Dermis microvascular lymphatic vessel endothelial cell (primary cell): ENCODE measurements around the gene PC. TPM values are rescaled to one million over a fixed set of nuclear protein-coding genes. Genes with fewer than 3 reads are reported as not detected.
"Not testable (repeated sequence)": the region's sequence is repeated elsewhere in the genome, so short reads cannot be mapped to it uniquely, and the experiment has no call there.

Experiments used
- DNase-seq, 2 donors: peaks; one replicate each; pipeline versions ENCODE4 v3.0.0 to v3.0.0-alpha.2; 2010; ENCODE audit warnings: low read depth in 2 of 2
- total RNA-seq: library from RNA; depleted of rRNA; stranded (reverse); fragments of >200 nt; gene quantifications from 2 replicates; pipeline ENCODE4 v1.2.1, GENCODE V29; 2014

The PC gene
- total RNA-seq, 1 donor from 2014 or later: 9.1 TPM

DNA sequence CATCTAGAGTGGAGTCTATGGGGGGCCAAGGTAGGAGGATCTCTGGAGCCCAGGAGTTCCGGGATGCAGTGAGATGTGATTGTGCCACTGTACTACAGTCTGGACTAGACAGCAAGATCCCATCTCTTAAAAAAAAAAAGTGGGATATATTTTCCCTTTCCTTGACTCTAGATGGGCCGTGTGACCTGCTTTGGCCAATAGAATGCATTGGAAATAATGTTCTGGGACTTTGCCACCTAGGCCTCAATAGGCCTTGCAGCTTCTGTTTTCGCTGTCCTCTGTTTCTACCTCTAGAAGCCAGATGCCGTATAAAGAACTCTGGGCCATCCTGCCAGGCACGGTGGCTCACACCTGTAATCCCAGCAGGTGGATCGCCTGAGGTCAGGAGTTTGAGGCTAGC, 20.5 kb upstream of the PC start:
- no peak for DNase-seq

DNA sequence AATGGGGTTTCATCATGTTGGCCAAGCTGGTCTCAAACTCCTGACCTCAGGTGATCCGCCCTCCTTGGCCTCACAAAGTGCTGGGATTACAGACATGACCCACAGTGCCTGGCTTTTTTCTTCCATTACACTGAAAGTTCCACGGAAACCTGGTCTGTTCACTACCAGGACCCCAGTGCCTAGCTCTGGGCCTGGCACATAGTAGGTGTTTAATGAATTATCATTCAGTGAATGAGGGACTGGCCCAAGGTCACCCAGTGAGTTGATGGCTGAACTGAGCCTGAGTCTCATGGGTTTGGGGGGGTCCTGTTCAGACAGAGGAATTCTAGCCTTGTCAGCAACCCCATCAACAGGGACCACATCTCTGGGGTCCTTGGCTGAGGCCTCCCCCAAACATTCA, 20.0 kb upstream of the PC start:
- no peak for DNase-seq

DNA sequence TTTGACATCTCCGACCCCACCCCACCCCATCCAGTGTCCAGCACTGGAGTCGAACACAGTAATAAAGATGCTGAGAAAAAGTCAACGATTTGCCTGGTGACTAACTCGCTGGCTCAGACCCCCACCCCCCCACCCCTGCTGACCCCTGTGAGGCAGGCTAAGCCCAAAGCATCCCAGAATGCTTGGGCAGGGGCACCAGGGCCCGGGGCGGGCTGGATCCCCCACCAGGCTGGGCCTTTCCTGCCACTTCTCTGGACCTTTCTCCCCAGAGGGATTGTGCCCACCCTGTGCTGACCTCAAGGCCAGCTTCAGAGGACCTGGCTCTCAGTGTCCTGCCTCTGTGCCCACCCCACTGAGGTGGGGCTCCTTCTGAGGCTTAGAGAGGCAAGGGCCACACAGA, 18.7 kb upstream of the PC start:
- no peak for DNase-seq

DNA sequence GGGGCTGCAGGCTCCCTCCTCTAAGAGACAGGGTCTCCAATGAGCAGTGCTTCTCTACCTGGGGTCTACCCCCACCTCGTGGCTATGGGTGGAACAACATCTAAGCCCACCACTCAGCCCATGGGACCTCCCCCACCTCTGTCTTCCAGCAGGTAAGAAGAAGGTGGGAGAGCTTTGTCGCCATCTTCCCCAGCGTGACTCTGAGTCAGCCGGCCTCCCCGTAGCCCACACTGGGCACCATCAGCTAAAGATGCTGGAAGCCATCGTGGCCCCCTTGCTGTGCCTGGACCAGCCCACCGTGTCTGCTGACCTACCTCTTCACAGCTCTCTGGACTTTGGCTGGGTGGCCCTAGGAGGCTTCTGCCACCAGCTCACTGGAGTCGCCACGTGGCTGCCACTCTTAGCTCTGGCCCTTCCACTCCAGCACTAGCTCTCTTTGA, 17.9 kb upstream of the PC start:
- DNase-seq: peak in 1 of 2 donors; percentile 39

DNA sequence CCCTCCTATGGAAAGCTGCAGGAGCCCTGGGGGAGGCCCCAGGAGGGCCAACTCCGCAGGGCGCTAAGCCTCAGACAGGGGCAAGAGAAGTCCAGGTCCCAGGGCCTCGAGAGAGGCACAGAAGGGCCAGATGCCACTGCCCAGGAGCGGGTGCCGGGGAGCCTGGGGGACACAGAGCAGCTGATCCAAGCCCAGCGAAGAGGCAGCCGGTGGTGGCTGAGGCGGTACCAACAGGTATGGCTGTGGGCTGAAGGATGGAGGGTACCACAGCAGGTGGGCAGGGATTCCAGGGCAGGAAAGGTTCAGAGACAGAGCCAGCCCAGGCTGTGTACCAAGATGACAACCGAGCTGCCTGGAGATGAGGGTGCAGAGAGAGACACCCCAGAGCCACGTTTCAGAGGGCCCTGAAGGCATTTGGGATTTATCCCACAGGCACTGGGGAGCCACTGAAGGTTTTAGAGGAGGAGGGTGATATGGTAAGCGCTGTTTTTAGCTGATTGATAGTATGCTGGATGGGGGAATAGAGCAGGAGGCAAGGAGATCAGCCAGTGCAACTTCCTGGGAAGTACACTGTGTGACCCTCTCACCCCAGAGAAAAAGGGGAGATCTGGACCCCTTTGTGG, 17.3 kb upstream of the PC start:
- DNase-seq: no peak

DNA sequence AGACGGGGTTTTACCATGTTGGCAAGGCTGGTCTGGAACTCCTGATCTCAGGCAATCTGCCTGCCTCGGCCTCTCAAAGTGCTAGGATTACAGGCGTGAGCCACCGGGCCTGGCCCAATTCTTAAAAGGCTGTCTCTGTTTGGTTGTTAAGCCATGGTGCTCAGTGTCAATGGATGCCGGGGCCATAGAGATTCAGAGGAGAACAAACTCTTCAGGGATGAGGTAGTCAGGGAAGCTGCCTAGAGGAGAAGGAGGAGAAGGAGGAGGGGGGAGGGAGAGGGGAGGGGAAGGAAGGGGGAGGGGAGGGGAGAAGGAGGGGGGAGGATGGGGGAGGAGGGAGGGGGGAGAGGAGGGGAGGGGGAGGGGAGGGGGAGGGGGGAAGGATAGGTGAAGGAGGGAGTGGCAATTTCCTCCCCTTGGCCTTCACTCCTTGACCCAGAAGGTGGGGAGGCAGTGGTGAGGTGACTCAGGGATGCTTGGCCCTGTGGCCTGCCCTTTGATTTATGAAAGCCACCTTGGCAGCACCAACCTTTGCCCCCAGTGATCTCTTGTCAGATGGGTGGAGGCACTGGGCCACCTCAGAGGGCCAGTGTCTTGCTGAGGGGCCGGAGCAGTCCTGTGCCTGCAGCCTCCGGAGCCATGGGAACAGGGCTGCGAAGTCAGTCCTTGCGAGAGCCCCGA, 16.7 kb upstream of the PC start, which contains the start of gene C11orf86:
TSS of gene C11orf86 (plus strand) at position 581 of the 681 bp plus-strand sequence. CDS start at position 640, 59 bp downstream.
- no peak for DNase-seq

DNA sequence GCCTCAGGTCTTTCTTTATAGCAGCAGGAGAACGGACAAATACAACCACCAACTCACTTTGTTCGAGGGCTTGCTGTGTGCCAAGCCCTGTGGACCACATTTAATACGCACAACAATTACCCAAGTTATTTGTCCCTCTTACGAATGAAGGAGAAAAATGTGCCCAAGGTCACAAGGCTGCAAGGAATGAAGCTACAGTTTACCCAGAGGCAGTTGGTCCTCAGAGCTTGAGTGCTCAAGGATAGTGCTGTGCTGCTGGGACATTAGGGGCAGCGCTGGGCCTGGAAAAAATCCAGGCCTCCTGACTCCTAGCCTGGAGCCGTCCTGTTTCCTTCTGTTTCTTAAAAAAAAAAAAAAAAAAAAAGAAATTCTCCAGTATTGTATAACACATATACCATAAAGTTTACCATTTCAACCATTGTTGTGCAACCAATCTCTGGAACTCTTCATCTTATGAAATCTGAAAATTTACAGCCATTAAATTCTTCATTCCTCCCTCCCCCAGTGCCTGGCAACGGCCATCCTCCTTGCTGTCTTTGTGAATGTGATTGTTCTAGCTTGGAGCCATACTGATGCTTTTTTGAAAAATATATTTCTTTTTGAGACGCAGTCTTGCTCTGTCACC, 15.9 kb upstream of the PC start:
- no peak for DNase-seq

DNA sequence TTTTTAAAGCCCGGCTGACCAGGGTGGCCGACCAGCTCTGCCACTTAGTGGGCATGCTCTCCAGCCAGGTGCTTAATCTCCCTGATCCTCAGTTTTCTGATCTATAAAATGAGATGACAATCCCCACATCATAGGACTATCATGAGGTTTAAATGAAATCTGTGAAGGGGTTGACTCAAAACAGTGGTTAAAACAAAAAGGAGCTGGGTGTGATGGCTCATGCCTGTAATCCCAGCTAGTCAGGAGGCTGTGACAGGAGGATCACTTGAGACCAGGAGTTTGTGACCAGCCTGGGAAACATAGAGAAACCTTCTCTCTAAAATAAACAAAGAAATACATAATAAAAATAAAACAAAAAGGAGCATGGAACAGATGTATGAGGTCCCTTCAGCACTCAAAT, 13.3 kb upstream of the PC start:
- DNase-seq: no peak

DNA sequence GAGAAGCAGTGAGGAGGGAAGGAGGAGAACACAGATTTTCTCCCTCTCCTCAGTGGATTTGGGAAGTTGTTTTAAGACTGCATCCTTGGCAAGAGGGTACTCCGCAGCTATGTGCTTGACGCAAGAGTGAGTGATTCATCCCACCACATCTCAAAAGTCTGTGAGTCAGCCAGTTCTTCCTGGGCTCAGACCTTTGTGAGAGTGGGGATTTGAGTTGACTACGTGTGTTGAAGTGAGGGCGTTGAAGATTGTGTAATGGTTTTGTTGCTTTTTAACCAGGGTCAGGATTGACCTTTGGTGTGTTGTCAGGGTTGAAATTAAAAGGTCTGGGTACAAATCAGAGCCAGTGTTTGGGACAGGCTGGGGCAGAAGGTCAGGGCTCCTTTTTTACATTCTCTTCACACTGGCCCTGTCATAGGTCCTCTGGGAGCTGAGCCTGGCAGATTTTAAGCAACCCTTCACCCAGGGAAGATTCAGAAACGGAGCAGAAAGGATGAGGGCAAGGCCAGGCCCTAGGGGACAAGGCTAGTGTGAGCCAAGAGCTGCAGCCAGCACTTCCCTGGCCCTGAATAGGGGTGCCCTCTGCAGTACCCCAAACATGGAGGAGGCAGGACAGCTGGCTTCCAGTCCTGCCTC, 12.7 kb upstream of the PC start:
- peak in 1 of 2 donors; percentile 72 for DNase-seq

DNA sequence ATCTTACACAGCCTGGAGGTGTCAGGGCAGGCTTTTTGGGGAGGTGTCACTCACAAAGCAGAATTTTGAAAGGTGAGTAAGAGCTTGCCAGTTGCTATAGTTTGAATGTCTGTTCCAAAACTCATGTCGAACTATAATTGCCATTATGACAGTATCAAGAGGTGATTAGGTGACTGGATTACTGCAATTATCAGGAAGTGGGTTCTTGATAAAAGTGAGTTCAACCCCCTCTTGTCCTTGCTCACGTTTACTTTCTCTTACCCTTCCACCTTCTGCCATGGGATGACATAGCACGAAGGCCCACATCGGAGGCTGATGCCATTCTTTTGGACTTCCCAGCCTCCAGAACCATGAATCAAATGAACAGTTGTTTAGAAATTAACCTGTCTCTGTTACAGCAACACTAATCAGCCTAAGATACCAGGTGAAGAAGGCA, 12.2 kb upstream of the PC start:
- DNase-seq: no peak

DNA sequence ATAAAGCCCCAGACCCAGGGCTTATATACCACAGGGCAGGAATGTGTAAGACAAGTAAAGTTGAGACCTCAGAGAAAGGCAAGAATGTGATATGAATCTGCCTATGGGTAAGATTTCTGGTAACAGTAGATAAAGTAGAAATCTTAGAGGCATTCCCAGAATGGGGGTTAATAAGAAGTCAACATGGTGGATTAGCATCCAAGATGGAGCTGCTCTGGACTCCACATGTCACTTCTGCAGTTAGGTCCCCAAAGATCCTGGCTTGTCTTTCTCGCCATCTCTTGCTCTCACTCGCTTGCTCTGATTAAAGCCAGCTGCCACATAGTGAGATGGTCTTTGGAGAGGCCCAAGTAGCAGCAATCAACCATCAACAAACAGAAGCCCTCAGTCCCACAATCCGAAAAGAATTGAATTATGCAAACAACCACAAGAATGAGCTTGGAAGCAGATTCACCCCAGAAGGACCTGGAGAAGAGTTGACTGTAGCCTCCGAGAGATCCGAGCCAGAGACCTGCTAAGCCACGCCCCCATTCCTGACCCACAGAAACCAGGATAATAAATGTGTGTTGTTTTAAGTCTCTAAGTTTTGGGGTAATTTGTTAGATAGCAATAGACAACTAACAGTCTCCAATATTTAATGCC, 11.5 kb upstream of the PC start:
- DNase-seq: no peak

DNA sequence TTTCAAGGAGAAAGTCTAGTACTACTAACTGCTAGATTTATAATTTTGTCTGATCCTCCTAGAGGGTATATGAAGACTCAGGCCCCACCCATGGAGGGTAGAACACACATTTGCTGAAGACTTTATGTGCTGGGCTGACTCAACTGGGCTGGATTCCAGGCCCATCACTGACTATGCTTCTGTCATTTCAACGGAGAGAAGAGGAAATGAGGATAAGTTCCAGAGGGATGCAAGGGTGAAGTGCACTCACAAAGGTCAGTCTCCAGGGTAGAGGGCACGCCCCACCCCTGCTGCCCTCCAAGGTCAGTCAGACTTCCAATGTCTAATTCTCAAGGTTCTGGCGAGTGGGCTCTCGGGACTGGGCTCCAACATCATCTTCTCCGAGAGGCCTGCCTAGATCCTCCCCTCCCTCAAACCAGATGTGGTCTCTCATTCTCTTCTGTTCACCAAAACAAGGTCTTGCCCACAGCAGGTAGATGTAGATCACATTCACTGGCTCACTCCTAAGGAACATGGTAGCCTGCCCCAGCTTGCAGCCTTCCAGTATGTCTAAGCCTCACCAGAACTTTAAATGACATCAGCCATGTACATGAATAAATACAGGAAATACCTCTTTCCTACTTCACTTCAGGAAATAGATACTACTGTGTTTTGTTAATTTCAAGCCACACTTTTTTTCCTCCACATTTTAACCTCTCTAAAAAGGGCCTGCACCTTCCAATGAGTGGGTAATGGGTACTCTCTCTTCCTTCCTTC, 9.7 kb upstream of the PC start:
- peak; percentile 39 to 65 for DNase-seq

DNA sequence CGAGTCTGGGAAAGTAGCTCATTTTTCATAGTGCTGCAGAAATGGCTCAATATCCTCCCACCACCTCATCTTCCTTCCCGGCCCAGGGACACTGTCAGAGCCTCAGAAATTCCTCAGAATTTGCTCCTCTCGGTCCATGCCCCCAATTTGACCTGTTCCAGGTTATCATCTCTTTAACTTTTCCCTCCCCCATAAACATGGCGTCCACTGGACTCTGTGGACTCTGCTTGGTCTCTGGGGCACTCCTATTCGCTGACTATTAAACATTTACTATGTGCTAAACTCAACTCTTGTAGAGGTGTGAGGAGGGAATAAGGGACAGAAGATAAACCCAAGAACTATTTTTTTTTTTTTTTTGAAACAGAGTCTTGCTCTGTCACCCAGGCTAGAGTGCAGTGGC, 8.2 kb upstream of the PC start:
- no peak for DNase-seq

DNA sequence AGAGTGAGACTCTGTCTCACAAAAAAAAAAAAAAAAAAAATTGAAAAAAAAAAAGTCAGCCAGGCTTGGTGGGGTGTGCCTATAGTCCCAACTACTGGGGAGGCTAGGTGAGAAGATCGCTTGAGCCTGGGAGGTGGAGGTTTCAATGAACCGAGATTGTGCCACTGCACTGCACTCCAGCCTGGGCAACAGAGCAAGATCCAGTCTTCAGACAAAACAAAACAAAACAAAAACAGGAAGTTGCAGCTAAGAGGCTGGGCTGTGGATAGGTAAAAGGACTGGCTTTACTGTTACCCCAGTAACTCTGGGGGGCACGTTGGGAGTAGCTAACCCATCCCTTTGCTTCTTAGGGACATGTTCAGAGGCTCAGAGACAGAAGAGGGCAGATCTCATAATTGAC, 6.3 kb upstream of the PC start:
- no peak for DNase-seq

DNA sequence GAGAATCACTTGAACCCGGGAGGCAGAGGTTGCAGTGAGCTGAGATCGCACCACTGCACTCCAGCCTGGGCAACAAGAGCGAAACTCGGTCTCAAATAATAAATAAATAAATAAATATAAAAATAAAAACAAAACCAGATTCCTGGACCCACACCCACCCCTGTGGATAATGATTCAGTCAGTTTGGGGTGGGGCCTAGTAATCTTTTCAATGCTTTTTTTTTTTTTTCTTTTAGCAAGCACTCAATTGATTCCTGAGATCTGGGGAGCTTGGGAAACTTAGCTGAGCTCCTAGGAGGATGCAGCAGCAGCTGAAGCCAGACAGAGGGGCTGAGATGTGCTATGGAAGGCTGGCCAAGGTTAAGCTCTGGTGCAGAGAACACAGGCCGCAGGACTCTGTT, 4.6 kb upstream of the PC start:
- no peak for DNase-seq

DNA sequence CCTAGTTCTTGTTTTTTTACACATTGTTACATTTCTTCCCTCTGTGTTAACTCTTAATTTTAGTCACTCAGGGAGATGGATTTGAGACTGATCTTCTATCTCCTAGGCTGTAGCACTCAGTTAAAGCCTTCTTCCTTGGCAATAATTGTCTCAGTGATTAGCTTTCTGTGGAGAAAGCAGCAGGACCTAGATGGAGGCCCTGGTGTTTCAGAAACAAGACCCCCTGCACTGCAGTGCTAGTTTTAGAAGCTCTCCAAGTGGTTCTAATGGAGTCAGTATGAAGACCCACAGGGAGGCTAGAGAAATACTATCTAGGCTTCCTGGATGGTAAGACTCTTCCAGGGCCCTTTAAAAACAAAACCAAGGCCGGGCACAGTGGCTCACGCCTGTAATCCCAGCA, 4.1 kb upstream of the PC start:
- no peak for DNase-seq

DNA sequence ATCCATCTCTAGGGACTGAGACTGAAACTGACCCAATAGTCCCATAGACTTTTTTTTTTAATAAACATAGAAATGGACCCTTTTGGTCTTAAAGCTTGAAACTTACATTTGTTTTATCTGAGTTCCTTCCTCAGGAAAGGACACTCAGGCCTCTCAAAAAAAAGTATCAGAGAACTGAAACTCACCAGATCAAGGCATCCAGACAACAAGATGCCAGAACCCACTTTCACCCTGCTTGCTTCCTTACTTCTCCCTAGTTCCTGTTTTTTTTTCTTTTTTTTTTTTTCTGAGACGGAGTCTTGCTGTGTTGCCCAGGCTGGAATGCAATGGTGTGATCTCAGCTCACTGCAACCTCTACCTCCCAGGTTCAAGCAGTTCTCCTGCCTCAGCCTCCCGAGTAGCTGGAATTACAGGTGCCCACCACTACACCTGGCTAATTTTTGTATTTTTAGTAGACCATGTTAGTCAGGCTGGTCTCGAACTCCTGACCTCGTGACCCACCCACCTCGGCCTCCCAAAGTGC, 3.6 kb upstream of the PC start:
- not testable (repeated sequence) for DNase-seq

DNA sequence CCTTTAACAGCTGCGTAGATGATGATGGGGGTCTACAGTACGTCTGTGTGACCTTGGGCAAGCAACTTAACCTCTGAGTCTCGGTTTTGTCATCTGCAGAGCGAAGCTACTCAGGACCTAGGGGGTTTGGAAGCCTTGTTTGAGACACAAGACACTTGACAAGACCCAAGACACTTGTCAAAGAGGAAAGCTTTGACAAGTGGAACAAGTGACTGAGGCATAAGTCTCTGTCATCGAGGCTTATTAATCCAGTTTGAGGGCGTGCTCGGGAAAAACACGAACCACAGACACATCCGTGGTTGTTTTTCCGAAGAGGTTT, 732 bp upstream of the PC start:
- DNase-seq: no peak

DNA sequence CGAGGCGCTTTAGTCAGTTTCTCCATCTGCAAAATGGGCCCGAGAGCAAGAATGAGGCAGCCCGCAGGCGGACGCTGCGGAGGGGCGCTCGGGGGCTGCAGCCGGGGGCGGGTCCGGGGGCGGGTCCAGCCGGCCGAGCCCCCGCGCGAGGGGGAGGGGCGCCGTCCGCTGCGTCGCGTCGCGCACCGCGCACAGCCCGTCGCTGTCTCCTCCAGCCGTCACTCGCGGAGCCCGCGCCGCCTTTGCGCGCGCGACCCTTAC, 282 bp downstream of the PC start:
- DNase-seq: no peak

DNA sequence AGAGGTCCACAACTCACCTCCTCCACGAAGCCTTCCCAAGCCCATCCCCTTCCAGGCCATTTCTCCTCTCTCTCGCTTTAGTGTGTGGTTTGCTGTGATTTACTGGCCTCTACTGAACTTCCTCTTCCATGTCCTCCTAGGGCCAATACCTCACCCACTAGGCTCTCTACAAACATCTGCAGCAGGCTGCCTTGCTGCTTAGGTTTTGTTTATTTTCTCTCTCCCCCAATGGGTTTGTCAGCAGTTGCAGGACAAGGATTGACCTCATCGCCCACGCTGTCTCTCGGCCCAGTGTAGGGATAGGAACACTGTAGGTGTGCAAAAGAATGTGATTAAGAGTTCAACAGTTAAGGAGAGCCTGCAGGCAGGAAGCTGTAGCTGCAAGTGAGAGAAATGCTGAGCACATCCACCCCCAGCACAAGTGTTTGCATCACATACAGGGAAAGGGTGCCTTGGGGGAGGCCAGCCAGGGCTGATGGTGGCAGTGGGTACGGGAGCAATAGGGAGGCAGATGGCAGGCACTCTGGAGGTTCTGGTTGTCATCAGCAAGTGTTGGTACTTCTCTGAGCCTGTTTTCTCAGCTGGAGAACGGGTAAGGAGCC, 1.4 kb downstream of the PC start:
- no peak for DNase-seq
